CD4-positive, alpha-beta T cell treated with Interleukin-15 for 4 hours (primary cell): ENCODE measurements around the gene N4BP2L2.

Experiments
- DNase-seq: peaks from one replicate; pipeline ENCODE4 v3.0.0-alpha.2; 2020; ENCODE audit warnings: low spot score

Gene N4BP2L2

DNA sequence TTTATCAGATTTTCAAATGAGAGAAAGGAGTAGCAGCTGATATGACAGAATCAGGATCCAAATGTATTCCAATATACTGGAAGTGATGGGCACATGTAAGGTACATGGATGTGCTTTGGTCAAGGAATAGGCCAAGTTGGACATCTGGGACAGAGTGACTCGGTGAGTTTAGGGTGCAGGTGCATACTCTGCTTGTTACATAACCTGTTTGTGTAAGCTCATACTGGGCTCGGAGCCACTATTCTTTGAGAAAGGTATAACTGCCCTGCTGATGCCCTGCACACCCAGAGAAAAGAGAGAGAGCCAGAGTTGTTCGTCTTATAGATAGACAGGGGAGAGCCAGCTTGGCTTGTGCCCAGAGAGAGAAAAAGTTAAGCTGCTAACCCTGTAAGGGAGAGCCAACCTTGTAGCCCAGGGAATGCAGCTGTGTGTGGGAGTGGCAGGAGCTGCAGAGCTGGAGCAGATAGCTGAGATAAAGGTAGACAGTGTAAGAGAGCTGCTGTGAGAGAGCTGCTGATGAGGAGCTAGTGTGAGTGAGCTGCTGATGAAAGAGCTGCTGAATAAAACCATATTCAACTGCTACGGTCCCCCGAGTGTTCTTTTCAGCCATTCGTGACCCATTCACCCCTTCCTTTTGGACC is 70.0 kb downstream of the N4BP2L2 start:
- DNase-seq = no peak

DNA sequence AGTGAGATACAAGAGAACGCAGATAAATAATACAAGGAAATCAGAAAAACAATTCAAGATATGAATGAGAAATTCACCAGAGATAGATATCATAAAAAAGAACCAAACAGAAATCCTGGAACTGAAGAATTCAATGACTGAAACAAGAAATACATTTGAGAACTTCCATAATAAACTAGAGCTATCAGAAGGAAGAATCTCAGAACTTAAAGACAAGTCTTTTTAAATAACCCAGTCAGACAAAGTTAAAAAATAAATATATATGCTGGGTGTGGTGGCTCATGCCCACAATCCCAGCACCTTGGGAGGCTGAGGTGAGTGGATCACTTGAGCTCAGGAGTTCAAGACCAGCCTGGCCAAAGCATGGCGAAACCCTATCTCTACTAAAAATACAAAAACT is 82.0 kb downstream of the N4BP2L2 start:
- no peak for DNase-seq

DNA sequence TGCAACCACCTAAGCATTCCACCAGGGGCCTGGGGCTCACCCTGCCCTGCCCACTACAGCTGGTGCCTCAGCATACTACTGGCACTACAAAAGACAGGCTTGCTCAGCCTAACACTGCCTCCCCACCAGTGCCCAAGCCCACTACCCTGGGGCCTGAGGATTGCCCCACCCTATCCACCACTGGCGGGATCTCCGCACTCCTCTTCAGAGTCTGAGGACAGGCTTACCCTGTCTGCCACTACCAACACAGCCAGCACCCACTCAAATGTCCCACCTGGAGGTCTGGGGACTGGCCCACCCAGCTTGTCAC is 83.0 kb downstream of the N4BP2L2 start:
- DNase-seq = no peak

DNA sequence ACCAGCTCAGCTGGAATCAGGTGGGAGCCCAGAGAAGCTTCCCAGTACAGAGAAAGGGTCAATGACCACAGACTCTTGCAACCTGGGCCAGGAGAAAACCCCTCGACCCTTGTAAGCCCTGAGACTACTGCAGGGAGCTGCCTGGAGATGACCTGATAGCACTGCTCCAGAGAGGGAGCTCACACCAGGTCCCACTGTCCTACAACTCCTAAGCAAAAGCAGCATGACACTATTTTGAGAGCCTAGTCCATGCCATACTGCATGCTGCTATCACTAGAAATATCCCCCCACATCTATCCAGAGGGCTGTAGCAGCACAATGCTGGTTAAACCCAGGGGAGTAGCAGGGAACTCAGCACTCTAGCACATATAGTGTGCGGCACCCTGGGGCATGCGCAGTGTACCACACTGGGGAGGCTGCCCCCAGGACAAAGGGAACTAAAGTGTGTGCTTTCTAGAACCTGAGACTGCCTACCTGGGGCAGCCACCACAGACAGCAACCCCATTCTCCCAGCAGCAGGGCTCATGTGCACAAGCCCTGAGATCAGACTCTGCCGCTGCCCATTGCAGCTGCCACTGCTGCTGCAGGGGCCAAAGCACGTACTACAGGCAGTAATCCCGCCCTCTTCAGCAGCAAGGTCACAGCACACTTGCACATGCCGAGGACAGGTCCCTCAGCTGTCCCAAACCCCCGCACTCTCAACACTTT is 83.6 kb downstream of the N4BP2L2 start:
- no peak for DNase-seq

DNA sequence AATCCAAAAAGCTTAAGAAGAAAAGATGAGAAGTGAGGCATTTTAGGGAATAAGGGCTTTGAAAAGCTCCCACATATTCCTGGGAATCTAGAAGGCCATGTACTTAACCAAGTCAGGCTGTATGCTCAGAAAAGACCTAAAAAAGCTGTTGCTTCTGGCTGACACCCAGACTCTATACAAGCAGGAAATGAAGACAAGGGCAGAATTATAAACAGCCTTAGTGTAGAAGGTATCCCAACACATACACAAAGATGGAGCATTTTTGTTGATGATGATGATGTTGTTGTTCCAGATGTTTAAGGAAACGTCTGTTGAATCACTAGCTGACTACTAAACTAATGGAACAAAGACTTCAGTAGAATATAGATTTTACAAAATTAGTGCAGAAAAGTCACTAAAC is 84.6 kb downstream of the N4BP2L2 start:
- no peak for DNase-seq

DNA sequence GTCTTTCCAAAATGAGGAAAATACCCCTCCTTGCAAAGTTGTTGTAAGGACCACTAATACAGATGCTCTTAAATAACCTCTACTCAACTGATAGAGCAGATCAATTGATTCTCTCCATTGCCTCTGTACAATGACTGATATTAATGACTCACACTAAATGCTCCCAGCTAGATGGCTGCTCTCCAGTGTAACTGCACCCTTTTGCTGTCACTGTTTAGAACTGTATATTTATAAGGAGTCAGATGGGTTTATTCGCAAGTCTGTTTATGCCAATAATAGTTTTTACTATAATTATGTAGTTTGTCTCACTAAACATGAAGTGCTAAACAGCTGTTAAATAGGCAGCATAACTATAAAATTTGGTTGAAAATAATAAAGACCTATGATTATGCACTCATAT is 89.6 kb downstream of the N4BP2L2 start:
- no peak for DNase-seq

DNA sequence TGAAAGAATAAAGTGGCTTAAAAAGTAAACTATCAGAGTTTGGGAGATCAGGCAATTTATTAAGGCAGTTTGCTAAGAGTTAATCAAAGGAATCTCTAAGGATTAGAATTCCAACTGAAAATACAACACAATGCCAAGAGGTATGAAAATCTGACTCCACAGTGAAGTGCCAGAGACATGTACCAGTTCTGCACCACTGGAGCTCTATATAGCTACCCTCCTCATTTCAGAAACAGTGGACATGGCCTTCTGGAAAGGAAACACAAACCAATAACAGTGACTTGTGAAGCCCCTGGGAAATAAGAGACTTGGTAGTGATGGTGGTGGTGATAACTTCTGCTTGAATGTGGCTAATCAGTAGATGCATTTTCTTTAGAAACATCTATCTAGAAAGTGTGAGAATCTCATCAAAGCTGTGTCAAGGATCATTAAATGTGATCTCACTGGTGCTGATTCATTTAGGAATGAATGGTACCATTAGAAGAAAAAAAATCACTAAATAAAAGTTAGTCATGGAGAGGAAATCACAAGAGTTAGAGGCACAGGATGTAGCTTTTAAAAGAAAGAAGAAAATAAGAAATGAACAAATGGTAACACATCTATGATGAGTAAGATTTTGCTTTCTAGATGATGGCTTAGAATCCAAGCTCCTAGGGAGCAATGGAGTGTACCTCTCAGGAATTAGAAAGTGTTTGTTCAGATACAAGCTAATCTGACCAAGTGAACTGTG is 90.5 kb downstream of the N4BP2L2 start:
- no peak for DNase-seq

DNA sequence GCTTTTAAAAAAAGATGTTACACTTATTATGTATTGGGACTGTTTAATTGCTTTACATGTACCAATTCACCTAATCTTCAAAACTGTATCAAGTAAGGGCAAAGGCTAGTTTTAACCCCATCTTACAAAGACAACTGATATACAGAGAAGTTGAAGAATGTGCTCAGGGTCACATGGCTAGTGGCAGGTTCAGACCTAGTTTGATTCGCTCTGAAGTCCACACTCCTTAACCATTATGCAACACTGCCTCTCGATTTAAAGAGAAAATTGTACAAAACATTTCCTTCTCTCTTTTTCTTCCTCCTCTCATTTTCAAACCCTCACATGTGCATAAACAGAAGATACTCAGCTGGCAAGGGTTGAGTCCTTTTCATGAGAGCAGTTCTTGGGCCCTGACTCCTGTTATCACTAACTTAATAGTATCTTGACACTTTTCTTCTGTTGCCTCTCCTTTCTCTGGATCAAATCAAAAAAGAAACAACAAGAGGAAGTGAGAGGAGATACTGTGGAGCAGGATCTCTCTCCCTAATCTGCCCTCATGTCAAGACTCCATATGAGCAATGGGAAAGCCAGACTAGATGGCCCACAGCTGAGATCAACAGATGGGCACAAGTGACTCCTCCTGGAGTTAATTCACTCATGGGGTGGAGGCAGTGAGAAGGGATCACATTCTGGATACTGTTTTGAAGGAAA is 91.7 kb downstream of the N4BP2L2 start:
- DNase-seq = no peak

DNA sequence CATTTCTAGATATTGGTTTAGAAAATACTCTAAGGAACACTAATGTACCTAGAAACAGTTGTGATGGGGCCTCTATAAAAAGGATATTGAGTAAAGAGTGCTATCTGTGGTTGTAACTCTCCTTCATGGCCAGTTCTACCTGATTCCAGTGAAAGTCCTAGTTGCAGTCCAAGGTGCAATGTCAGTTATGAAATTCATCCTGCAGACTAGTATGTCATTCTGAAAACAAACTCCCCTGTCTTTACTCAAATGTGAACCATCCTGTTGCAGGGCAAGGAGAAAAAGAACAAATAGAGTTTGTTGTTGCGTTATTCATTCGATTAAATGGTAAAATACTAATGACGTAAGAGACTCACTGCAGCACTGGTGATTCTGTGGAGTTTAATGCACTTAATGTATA is 92.4 kb downstream of the N4BP2L2 start:
- DNase-seq = no peak

DNA sequence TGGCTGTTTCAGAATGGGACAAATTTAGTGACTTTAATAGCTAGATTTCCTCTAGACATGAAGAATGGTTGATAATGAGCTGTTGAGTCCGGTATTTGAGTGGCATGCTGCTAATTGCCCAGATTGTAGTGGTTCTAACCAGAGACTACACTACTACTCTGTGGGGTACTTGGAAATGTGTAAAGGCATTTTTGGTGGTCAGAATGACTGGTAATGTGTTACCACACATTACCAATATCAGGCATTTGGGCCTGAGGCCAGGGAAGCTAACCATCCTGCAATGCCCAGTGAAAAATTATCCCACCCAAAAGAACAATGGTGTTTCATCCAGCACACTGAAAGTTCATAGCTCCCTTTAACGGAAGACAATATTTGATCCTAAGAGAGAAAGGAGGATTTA is 93.1 kb downstream of the N4BP2L2 start:
- no peak for DNase-seq

DNA sequence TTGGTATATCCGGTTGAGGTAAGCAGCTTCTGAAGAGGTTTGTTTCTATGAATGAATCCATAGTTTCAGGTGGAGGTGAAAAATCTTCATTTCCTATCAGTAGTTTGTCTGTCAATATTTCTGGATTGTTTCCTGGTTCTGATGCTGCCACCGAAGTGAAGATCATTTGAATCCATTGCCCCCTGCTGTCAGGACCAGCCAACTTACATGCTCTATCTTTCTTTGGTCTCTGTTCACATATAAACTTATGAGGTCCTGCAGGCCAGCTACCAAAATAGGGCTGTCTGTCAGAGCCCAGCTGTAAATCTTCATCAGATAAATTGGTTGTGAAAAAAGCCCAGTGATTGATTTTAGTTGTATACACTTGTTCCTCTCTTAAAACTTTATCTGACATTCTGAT is 95.5 kb downstream of the N4BP2L2 start:
- DNase-seq = peak; percentile 49

DNA sequence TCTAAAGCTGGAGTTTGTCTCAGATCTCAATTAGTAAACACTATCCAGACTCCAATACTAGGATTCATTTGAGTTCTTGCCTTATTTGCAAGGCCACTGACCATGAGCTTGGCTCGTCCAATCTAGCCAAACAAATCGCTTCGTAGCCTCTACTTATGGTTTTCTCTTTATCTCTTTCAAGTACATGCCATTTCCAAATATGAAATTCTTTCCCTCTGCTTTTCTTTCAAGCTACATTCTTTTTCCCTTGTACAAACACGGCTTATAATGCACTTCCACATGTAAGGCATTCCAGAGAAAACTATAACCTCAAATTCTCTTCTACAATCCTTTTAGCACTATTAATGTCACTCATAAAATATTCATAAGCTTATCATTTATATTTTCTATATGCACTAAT is 99.7 kb downstream of the N4BP2L2 start:
- no peak for DNase-seq

DNA sequence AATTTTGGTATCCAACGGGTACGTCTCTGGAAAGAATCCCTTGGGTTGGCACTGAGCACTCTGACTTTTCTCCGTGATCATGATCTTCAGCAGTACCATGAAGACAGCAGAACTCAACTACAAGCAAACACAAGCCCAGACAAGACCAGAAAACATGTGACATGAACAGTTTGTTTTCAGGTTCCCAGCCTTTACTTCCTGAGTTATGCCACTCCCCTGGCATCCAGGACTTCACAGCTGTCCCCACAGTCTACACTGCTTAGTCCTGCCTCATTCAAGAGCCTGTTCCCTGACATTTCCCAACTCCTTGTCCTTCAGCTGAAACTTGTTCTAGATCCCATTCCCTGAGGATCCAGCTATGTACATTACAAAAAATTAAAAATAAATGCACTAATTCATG is 105.7 kb downstream of the N4BP2L2 start:
- DNase-seq = no peak

DNA sequence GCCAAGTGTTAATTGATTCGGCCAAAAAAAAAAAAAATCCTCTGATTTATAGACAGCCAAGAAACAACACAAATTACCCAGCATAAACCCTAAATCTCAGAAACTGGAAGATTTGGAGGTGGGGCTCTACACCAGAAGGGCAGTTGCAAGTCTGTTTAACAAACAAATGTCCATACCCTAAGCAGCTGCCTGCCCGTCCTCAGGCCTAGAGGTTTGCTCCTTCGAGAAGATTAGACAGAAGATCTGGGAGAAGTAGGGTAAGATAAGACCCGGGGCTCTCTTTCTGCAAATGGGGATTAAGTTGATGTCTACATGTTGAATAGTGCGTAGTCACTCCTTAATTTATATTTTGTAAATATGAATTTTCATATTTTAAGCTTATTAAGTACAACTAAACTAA is 107.2 kb downstream of the N4BP2L2 start:
- no peak for DNase-seq

DNA sequence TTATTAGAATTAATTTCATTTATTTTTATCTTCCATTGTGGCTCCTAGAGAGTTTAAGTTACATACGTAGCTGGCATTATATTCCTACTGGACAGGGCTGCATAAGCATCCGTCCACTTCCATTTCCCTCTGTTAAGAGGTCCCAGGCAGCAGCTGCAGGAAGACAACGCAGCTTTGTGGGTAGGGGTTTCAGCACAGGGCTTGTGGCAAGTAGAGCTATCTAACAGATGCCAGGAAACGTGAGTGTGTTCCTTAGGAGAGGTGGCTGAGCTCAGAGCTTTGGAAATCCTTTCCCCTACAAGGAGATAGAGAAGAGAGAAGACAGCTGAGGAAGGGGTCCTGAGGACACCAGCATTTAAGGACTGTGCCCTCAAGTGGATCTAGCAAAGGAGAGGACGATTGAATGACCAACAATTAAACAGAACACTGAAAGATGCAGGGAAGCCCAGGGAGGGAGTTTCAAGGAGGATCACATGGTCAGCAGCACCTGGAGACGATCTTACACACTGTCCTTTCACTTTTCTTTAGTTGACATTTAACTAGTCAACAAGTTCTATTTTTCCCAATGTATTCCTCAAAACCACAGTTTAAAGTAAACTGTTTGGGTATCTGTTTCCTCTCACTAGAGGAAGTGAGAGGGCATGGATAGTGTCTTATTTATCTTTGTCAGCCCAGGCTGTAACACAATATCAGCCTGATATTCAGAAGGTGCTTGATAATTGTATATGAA is 108.4 kb downstream of the N4BP2L2 start:
- DNase-seq = no peak

DNA sequence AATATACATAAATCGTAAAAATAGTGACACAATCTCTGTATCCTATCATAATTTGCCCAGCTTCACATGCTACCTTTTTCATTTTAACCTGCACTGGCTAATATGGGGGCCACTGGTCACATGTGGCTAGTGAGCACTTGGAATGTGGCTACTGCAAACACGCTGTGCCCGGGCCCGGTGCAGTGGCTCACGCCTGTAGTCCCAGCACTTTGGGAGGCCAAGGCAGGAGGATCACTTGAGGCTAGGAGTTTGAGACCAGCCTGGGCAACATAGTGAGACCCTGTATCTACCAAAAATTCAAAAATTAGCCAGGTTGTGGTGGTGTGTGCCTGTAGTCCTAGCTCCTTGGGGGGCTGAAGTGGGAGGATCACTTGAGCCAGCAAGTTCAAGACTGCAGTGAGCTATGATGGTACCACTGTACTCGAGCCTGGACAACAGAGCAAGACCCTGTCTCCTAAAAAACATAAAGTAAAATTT is 109.1 kb downstream of the N4BP2L2 start:
- DNase-seq = no peak

DNA sequence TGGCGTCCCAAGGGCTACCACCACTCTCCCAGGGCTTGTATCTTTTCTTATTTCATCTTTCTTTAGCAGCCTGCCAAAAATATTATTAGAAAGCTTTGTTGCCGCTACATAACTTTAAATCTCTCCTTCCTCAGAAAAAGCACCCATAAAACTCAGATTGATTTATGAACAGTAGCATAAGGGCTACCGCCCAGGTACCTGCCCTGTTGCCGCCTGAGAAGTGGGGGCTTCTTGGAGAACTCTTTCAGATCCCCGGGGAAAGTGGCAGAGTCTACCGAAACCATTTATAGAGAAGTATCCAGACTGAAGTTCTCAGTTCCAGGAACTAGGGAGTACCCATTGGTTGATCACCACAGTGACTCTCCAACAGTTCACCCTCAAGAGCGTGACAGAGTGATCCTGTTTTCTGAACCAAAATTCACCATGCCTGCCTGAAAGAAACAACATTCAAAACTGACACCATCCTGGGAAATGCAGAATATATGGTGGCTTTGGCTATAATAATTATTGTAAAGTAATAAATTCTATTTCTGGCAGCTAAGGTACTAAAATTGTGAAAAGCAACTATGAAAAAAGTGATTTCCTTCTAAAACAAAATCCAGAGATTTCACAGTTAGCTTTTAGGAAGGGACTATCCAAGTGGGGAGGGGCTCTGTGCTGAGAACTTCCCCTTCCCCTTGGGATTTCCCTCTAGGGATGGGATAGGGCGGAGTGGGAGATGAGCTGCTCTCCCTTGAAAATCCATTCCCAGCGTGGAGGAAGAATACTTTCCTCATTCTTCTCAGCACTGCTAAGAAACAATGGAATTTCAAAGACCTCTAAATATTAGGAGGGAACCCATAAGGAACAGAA is 109.8 kb downstream of the N4BP2L2 start:
- peak; percentile 22 for DNase-seq

DNA sequence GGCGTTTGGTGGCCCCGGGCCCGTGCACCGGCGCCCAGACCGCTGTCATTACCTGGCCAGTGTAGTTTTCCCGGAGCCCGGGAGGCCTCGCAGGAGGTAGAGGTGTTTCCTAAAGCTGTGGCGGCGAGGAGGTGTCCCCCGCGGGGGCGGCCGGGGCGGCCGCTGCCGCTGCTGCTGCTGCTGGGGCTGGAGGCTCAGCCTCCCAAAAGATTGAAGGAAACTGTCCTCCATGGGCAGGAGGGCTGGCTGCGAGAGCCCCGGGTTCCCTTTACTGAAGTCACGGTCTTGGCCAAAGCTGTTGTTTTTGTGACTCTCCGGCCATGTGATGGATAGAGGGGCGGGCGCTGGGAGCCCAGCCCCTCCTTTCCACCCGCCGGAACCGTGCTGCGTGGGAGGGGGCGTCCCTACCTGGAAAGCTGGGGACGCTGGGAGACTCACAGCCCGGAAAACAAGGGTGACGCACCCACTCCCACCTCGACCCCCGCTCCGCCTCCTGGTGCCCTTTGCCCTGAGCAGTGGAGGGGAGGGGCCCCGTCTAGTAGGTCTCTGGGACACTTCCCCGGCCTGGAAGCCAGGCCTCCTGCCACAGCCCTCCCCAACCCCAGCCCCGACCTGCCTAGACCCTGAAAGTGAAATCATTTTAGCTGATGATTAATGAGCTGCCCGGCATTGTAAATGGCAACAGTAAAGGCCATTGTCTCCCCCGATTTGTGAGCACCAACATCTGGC is 110.6 kb downstream of the N4BP2L2 start, which contains the start of gene N4BP2L1:
N4BP2L1 (minus strand) TSS at position 279 of the 729 bp plus-strand sequence; CDS start at position 231, 48 bp downstream.
- DNase-seq = peak; percentile 87

DNA sequence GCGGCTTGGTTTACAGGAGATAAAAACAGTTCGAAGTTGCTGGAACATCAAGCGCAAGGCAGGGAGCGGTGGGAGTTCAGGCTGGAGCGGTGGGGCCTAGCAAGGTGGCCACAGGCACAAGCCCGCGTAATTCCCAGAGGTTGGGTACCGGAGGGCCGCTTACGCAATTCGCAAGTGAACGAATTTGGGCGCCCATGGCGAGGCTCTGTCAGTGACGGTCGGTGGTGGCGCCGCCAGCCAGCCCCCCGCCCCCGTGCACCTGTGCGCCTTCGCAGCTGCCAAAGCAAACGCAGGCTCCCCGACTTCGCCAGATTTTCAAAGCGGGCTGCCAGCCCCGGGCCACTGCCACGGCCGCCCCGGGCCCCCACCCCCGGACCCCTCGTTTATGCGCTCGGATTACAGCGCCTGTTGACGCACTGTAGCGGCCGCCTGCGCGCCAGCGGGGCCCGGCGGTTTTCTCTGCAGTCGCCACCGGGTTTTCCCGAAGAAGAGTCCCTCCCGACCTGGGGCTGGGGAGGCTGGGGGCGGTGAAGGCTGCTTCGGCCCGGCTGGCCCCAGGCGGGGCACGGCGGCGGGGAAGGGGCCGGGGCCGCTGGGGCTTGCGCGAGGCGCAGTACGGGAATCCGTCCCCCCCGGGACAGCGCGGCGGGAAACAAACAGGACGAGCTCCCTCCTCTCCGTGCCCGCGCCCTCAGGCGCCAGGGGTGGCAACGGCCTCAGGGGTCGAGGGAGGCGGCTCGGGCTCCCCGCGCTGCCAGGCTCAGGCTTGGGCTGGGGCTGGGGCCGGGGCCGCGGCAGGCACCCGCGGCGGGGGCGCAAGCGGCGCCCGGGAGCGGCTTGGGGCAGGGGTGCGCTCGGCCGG is 111.4 kb downstream of the N4BP2L2 start:
- DNase-seq = peak; percentile 35
